Measurements from ENCODE around the gene NRN1L.
"Not testable (repeated sequence)": the region's sequence is repeated elsewhere in the genome, so short reads cannot be mapped to it uniquely, and the experiment has no call there.

NRN1L gene

GRCh38 chr16:67860589-67861398 is 23.9 kb upstream of the NRN1L start:
- no peak for DNase-seq (ENCODE audit: low read depth)
- H3K4me3 ChIP-seq (replicated peaks; ENCODE audit: low read depth, low read length): no peak overlapping the region
- TF ChIP-seq, protein P1, sequence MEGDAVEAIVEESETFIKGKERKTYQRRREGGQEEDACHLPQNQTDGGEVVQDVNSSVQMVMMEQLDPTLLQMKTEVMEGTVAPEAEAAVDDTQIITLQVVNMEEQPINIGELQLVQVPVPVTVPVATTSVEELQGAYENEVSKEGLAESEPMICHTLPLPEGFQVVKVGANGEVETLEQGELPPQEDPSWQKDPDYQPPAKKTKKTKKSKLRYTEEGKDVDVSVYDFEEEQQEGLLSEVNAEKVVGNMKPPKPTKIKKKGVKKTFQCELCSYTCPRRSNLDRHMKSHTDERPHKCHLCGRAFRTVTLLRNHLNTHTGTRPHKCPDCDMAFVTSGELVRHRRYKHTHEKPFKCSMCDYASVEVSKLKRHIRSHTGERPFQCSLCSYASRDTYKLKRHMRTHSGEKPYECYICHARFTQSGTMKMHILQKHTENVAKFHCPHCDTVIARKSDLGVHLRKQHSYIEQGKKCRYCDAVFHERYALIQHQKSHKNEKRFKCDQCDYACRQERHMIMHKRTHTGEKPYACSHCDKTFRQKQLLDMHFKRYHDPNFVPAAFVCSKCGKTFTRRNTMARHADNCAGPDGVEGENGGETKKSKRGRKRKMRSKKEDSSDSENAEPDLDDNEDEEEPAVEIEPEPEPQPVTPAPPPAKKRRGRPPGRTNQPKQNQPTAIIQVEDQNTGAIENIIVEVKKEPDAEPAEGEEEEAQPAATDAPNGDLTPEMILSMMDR (IDR thresholded peaks at IDR 0.05; ENCODE audit: low read length, missing control alignments): no peak

GRCh38 chr16:67861877-67862276 is 22.8 kb upstream of the NRN1L start:
- DNase-seq (ENCODE audit: low read depth): no peak
- TF ChIP-seq, protein P1 (IDR thresholded peaks at IDR 0.05; ENCODE audit: low read length, missing control alignments): no peak
- no peak overlapping the region for H3K4me3 ChIP-seq (replicated peaks; ENCODE audit: low read depth, low read length)

DNA sequence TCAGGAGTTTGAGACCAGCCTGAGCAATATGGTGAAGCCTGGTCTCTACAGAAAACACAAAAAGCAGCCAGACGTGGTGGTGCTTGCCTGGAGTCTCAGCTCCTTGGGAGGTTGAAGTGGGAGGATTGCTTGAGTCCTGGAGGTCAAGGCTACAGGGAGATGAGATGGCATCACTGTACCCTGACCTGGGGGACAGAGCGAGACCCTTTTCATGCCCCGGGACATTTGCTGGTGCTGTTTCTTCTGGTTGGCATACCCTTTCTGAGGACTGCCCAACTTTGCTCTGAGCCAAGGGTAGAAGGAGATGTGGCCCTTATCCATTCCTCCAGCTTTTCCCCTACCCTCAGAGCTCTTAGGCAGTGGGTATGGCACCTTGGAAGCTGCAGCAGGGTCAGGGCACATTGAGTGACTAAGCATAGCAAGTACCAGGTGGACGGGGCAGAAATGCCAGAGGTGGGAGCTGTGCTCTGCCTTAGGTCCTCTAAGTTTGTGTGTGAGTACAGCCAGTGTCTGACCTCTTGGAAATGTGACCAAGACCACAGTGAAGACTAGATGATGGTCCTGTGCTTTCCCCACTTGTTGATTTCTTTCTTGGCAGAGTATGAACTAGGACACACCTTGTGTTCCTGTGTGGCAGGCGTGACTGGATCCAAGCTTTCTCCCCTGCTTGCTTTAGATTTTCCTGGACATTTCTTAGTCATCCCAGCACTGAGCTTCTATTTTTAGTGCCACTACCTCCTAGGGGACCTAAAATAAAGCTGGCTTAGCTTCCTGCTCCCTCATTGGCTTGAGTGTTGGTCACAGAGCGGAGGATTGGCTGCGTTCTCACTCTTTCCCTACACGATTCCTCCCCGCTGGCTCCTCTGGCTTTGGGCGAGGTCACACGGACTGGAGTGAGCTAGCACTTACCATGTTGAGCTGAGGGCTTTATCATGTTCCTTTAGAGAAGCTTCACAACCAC is 21.8 kb upstream of the NRN1L start:
- TF ChIP-seq, protein P1 (IDR thresholded peaks at IDR 0.05; ENCODE audit: low read length, missing control alignments): no peak
- H3K4me3 ChIP-seq (replicated peaks; ENCODE audit: low read depth, low read length): no peak overlapping the region
- DNase-seq (ENCODE audit: low read depth): peak; percentile 66

DNA sequence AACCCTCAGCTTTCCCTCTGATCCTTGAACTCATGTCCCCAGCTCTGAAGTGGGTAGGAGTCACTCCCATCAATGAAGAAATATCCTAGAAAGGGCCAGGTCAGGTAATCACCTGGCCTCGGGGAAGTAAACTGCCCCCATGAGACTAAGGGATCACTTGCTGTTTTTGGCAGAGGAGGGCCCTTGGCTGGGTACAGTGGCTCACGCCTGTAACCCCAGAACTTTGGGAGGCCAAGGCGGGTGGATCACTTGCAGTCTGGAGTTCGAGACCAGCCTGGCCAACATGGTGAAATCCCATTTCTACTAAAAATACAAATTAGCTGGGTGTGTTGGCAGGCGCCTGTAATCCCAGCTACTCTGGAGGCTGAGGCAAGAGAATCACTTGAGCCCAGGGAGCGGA is 20.6 kb upstream of the NRN1L start:
- H3K4me3 ChIP-seq (replicated peaks; ENCODE audit: low read depth, low read length); DNase-seq (ENCODE audit: low read depth): not testable (repeated sequence)

DNA sequence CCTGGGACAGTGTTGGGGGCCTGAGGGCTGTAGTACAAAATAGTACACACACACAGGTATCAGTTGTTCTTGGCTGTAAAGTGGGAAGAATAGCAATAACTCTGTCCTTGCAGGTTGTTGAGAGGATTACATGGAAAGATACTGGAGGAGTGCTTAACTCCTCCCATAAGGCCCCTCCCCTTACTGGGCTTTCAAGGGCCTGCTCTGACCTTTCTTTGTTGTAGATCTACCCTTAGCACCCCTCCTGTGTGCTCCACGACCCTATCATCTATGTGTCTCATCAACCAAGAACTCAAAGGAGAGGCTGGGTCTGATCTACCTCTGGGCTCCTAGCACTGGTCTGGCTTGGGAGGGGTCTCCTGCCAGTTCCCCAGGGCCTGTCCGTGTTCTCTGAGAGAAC is 20.1 kb upstream of the NRN1L start:
- no peak overlapping the region for H3K4me3 ChIP-seq (replicated peaks; ENCODE audit: low read depth, low read length)
- TF ChIP-seq, protein P1 (IDR thresholded peaks at IDR 0.05; ENCODE audit: low read length, missing control alignments): no peak
- no peak for DNase-seq (ENCODE audit: low read depth)

- TF ChIP-seq, protein P1 (IDR thresholded peaks at IDR 0.05; ENCODE audit: low read length, missing control alignments): peak; percentile 46
- DNase-seq (ENCODE audit: low read depth): peak; percentile 53
- no peak overlapping the region for H3K4me3 ChIP-seq (replicated peaks; ENCODE audit: low read depth, low read length)
Measured at GRCh38 chr16:67865318-67865717, 19.4 kb upstream of the NRN1L start.

DNA sequence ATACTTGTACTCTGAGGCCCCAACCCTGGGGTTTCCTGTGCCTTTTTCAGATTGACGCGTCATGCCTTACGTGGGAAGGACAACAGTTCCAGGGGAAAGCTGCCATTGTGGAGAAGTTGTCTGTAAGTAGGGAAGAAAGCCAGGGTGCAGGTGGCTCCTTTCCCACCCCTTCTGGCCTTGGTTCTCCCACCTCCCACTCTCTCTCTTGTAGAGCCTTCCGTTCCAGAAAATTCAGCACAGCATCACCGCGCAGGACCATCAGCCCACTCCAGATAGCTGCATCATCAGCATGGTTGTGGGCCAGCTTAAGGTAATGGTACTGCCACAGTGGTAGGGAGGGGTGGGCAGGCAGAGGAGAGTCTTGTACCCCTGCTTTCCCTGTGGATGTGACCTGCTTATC is 16.4 kb upstream of the NRN1L start:
- no peak overlapping the region for H3K4me3 ChIP-seq (replicated peaks; ENCODE audit: low read depth, low read length)
- DNase-seq (ENCODE audit: low read depth): no peak
- TF ChIP-seq, protein P1 (IDR thresholded peaks at IDR 0.05; ENCODE audit: low read length, missing control alignments): no peak
